Measurements from ENCODE around the gene PLK3. TPM values are rescaled to one million over a fixed set of nuclear protein-coding genes. Genes with fewer than 3 reads are reported as not detected.

The PLK3 gene
- total RNA-seq, 1 experiment from 2014 or later: 3.2 TPM

GRCh38 chr1:44849575-44850132, 49.5 kb downstream of the PLK3 start:
- H3K4me3 ChIP-seq (ENCODE audit: low read depth, low read length): no peak overlapping the region
- no TSS peak for BruUV-seq (replicated peaks)
- Mint-ChIP-seq H3K4me1 (ENCODE audit: low read depth, unreplicated experiment) (no peaks in the 10 kb centered on the region), H3K27me3 (ENCODE audit: insufficient read depth, unreplicated experiment) (no peaks in the 10 kb centered on the region), H3K27ac (ENCODE audit: unreplicated experiment) (no peak overlapping the region), H3K9me3 (ENCODE audit: unreplicated experiment) (no peaks in the 10 kb centered on the region), H3K4me3 (ENCODE audit: unreplicated experiment) (no peak overlapping the region), H3K36me3 (ENCODE audit: insufficient read depth, unreplicated experiment) (no peaks in the 10 kb centered on the region)
- intact Hi-C loops (cut with micrococcal nuclease; ENCODE audit: unreplicated experiment): no loop called here
- no peaks in the 10 kb centered on the region for H3K27me3 ChIP-seq (replicated peaks; ENCODE audit: control insufficient read depth, insufficient read depth, low read length)
- H3K36me3 ChIP-seq (ENCODE audit: control insufficient read depth, insufficient read depth, low read length): no peaks in the 10 kb centered on the region
- ChIA-PET CTCF (no interaction called here), POLR2A (no interaction called here)
- H3K4me1 ChIP-seq: no peaks in the 10 kb centered on the region
- H3K9me3 ChIP-seq: no peaks in the 10 kb centered on the region
- no peak for TF ChIP-seq CTCF (IDR thresholded peaks at IDR 0.05; ENCODE audit: insufficient read depth in 1 of 2, low read depth in 1 of 2, low read length in 1 of 2, severe bottlenecking in 1 of 2, unreplicated experiment in 1 of 2)
- no peak for DNase-seq

GRCh38 chr1:44851308-44851707, 51.1 kb downstream of the PLK3 start:
- H3K4me3 ChIP-seq (ENCODE audit: low read depth, low read length): no peak overlapping the region
- no peaks in the 10 kb centered on the region for H3K27me3 ChIP-seq (replicated peaks; ENCODE audit: control insufficient read depth, insufficient read depth, low read length)
- Mint-ChIP-seq H3K4me3 (ENCODE audit: unreplicated experiment) (no peak overlapping the region), H3K36me3 (ENCODE audit: insufficient read depth, unreplicated experiment) (no peaks in the 10 kb centered on the region), H3K9me3 (ENCODE audit: unreplicated experiment) (no peaks in the 10 kb centered on the region), H3K4me1 (ENCODE audit: low read depth, unreplicated experiment) (no peaks in the 10 kb centered on the region), H3K27me3 (ENCODE audit: insufficient read depth, unreplicated experiment) (no peaks in the 10 kb centered on the region), H3K27ac (ENCODE audit: unreplicated experiment) (no peak overlapping the region)
- ChIA-PET CTCF (no interaction called here), POLR2A (no interaction called here)
- no peak for TF ChIP-seq CTCF (IDR thresholded peaks at IDR 0.05; ENCODE audit: insufficient read depth in 1 of 2, low read depth in 1 of 2, low read length in 1 of 2, severe bottlenecking in 1 of 2, unreplicated experiment in 1 of 2)
- BruUV-seq (replicated peaks): no TSS peak
- H3K4me1 ChIP-seq: no peaks in the 10 kb centered on the region
- H3K9me3 ChIP-seq: no peaks in the 10 kb centered on the region
- DNase-seq: no peak
- intact Hi-C loops (cut with micrococcal nuclease; ENCODE audit: unreplicated experiment): no loop called here
- no peaks in the 10 kb centered on the region for H3K36me3 ChIP-seq (ENCODE audit: control insufficient read depth, insufficient read depth, low read length)

- ChIA-PET CTCF (interaction anchor here (0.5 to 1.2 kb wide), 2 partner anchors 17 to 23 kb away, joined by 3 to 4 read pairs; no protein-coding TSS in a partner anchor), POLR2A (no interaction called here)
- H3K27ac Mint-ChIP-seq (ENCODE audit: unreplicated experiment): no peak overlapping the region
Measured at GRCh38 chr1:44853201-44853600, 53.0 kb downstream of the PLK3 start.

More at GRCh38 chr1:44853201-44853600, 53.0 kb downstream of the PLK3 start:
- Mint-ChIP-seq H3K27me3 (ENCODE audit: insufficient read depth, unreplicated experiment) (no peaks in the 10 kb centered on the region), H3K4me3 (ENCODE audit: unreplicated experiment) (no peak overlapping the region), H3K36me3 (ENCODE audit: insufficient read depth, unreplicated experiment) (no peaks in the 10 kb centered on the region), H3K4me1 (ENCODE audit: low read depth, unreplicated experiment) (no peaks in the 10 kb centered on the region), H3K9me3 (ENCODE audit: unreplicated experiment) (no peaks in the 10 kb centered on the region)
- no peaks in the 10 kb centered on the region for H3K36me3 ChIP-seq (ENCODE audit: control insufficient read depth, insufficient read depth, low read length)
- no peak for TF ChIP-seq CTCF (IDR thresholded peaks at IDR 0.05; ENCODE audit: insufficient read depth in 1 of 2, low read depth in 1 of 2, low read length in 1 of 2, severe bottlenecking in 1 of 2, unreplicated experiment in 1 of 2)
- no peak for DNase-seq
- H3K9me3 ChIP-seq: no peaks in the 10 kb centered on the region
- intact Hi-C loops (cut with micrococcal nuclease; ENCODE audit: unreplicated experiment): no loop called here
- H3K4me1 ChIP-seq: no peaks in the 10 kb centered on the region
- no peaks in the 10 kb centered on the region for H3K27me3 ChIP-seq (replicated peaks; ENCODE audit: control insufficient read depth, insufficient read depth, low read length)
- no peak overlapping the region for H3K4me3 ChIP-seq (ENCODE audit: low read depth, low read length)
- BruUV-seq (replicated peaks): no TSS peak

Data from Caco-2 (cell line).